Fibroblast of lung (primary cell): ENCODE data around the gene CCDC102A. TPM values are rescaled to one million over a fixed set of nuclear protein-coding genes. Genes with fewer than 3 reads are reported as not detected.

Experiments
- DNase-seq, 2 donors: peaks; one replicate each; pipeline versions ENCODE4 v3.0.0 to v3.0.0-alpha.2; 2010; ENCODE audit warnings: low read depth in 2 of 2
- H2AFZ ChIP-seq: 2 replicates; pipeline ENCODE4 v1.5.1; 2012; ENCODE audit warnings: low read length, control low read depth, inconsistent platforms
- H3K27ac ChIP-seq: 2 replicates; pipeline ENCODE4 v1.5.1; 2011; ENCODE audit warnings: low read length, control low read depth; ENCODE audit not compliant: insufficient read depth
- H3K27me3 ChIP-seq: 2 replicates; pipeline ENCODE4 v1.5.1; 2011; ENCODE audit warnings: mild to moderate bottlenecking, low read length; ENCODE audit not compliant: control insufficient read depth, insufficient read depth
- H3K36me3 ChIP-seq: 2 replicates; pipeline ENCODE4 v1.5.1; 2011; ENCODE audit warnings: low read length; ENCODE audit not compliant: control insufficient read depth, insufficient read depth
- H3K4me1 ChIP-seq: 2 replicates; pipeline ENCODE4 v1.5.1; 2011; ENCODE audit warnings: low read length; ENCODE audit not compliant: control insufficient read depth, insufficient read depth; ENCODE audit errors: extremely low read depth
- H3K4me2 ChIP-seq: 2 replicates; pipeline ENCODE4 v1.5.1; 2011; ENCODE audit warnings: low read length, control low read depth; ENCODE audit not compliant: insufficient read depth; ENCODE audit errors: extremely low read depth
- H3K4me3 ChIP-seq, 4 experiments: fragments of 200-600 bp in 1 of 4; sonication (generic) in 1 of 4; replicated peaks in 1 of 4; 2 replicates each; pipeline ENCODE4 v1.5.1; 2011 to 2016; ENCODE audit warnings: low read length in 4 of 4, low read depth in 3 of 4, mild to moderate bottlenecking in 3 of 4, control low read depth in 2 of 4, inconsistent platforms in 1 of 4, mixed read lengths in 1 of 4; ENCODE audit not compliant: insufficient read depth in 1 of 4; ENCODE audit errors: control extremely low read depth in 1 of 4
- H3K79me2 ChIP-seq: 2 replicates; pipeline ENCODE4 v1.5.1; 2012; ENCODE audit warnings: mild to moderate bottlenecking, low read length, inconsistent platforms; ENCODE audit not compliant: control insufficient read depth, insufficient read depth
- H3K9ac ChIP-seq: 2 replicates; pipeline ENCODE4 v1.5.1; 2011; ENCODE audit warnings: mild to moderate bottlenecking, low read length, control low read depth; ENCODE audit not compliant: insufficient read depth
- H3K9me3 ChIP-seq: 2 replicates; pipeline ENCODE4 v1.5.1; 2012; ENCODE audit warnings: low read depth, low read length; ENCODE audit not compliant: control insufficient read depth, insufficient read depth
- H4K20me1 ChIP-seq: 2 replicates; pipeline ENCODE4 v1.5.1; 2011; ENCODE audit warnings: low read length; ENCODE audit not compliant: control insufficient read depth, insufficient read depth; ENCODE audit errors: extremely low read depth
- CTCF ChIP-seq, 2 donors: IDR thresholded peaks in 1 of 2; conservative IDR thresholded peaks in 1 of 2; 1 replicate in 1 of 2; 2 replicates in 1 of 2; pipeline ENCODE4 v1.5.1; 2011 to 2012; ENCODE audit warnings: low read length in 2 of 2, control low read depth in 1 of 2, inconsistent platforms in 1 of 2, low read depth in 1 of 2, mild to moderate bottlenecking in 1 of 2
- EZH2 ChIP-seq: IDR thresholded peaks from 2 replicates; pipeline ENCODE4 v1.5.1; 2012; ENCODE audit warnings: low read length, control low read depth, mild to moderate bottlenecking; ENCODE audit errors: missing control alignments
- polyA plus RNA-seq, 2 donors: library from polyadenylated mRNA; depleted of rRNA in 1 of 2; stranded (reverse) in 1 of 2; unstranded in 1 of 2; fragments of >200 nt; gene quantifications; 2 replicates each; pipeline ENCODE4 v1.2.1, GENCODE V29; 2011 to 2012; ENCODE audit warnings: missing spikeins in 1 of 2
- total RNA-seq: library from RNA; depleted of rRNA; stranded (reverse); fragments of >200 nt; gene quantifications from 2 replicates; pipeline ENCODE4 v1.2.1, GENCODE V29; 2014

The CCDC102A gene
- total and polyA plus RNA-seq, 2 donors (not counting 1 experiment from before 2014, with no cell fraction given) = 7.1 to 16.7 TPM

DNA sequence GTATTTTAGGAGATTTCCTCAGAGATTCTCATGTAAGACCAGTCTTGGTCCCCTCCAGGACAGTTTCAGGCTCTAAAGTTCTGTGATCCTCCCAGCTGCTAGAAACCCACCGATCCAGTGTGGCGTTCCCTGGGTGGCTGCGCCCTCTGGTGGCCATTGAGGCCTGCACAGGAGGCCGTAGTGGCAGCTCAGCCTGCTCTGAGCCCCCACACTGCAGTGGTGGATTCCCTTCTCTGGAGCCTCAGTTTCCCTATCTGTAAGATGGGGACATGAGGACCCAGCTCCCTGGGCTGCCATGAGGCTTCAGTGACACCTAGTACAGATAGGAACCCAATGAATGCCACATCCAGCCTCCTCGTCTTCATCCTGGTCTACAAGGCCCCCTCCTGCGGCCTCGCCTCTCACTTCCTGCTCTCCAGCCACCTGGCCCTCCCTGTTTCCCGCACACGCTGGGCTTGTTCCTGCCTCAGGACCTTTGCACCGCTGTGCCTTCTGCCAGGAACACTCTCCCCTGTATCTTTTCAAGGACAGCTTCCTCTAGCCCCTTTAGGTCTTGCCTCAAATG is 16.5 kb downstream of the CCDC102A start:
- Histone ChIP-seq H2AFZ (no peak overlapping the region), H3K9me3 (no peaks in the 10 kb centered on the region), H3K27me3 (no peaks in the 10 kb centered on the region), H3K4me3 (no peak overlapping the region), H3K4me1 (no peaks in the 10 kb centered on the region), H3K4me2 (no peak overlapping the region), H3K36me3 (no peaks in the 10 kb centered on the region), H3K9ac (no peak overlapping the region), H3K27ac (no peak overlapping the region), H3K79me2 (no peaks in the 10 kb centered on the region), H4K20me1 (no peaks in the 10 kb centered on the region)
- peak; percentile 36 to 64 for DNase-seq
- TF ChIP-seq EZH2 (no peak), CTCF (conservative IDR thresholded peaks at IDR 0.05 in 1 of 2, IDR thresholded peaks at IDR 0.05 in 1 of 2; ENCODE audit: low read depth in 1 of 2, low read length in 2 of 2) (peak; percentile 94 to 98)

DNA sequence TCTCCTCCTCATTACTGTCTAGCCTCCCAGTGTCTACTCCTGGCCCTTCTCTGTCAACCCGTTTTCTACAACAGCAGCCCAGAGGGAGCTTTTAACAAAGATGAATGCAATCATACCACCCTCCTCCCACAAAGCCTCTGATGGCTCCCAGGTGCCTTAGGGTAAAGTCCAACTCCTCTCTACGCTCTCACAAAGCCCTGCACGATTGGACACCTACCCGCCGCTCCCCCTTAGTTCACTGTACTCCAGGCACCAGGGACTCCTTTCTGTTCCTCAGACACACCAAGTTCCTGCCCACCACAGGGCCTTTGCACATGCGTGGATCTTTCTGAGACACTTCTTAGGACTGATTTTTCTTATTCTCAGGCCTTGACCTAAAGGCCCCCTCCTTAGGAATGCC is 17.4 kb downstream of the CCDC102A start:
- TF ChIP-seq CTCF (conservative IDR thresholded peaks at IDR 0.05 in 1 of 2, IDR thresholded peaks at IDR 0.05 in 1 of 2; ENCODE audit: low read depth in 1 of 2, low read length in 2 of 2) (no peak), EZH2 (no peak)
- no peaks in the 10 kb centered on the region for H3K27me3 ChIP-seq
- H3K9ac ChIP-seq = no peak overlapping the region
- H2AFZ ChIP-seq = no peak overlapping the region
- H3K4me3 ChIP-seq = no peak overlapping the region
- no peak overlapping the region for H3K4me2 ChIP-seq
- no peak for DNase-seq
- H3K79me2 ChIP-seq = no peaks in the 10 kb centered on the region
- no peaks in the 10 kb centered on the region for H3K9me3 ChIP-seq
- no peak overlapping the region for H3K27ac ChIP-seq
- H3K4me1 ChIP-seq = no peaks in the 10 kb centered on the region
- no peaks in the 10 kb centered on the region for H3K36me3 ChIP-seq
- no peaks in the 10 kb centered on the region for H4K20me1 ChIP-seq

GRCh38 chr16:57518520-57518919 is 17.9 kb downstream of the CCDC102A start:
- H3K4me3 ChIP-seq = no peak overlapping the region
- H3K9me3 ChIP-seq = no peaks in the 10 kb centered on the region
- no peak for TF ChIP-seq EZH2
- no peak for TF ChIP-seq CTCF (conservative IDR thresholded peaks at IDR 0.05 in 1 of 2, IDR thresholded peaks at IDR 0.05 in 1 of 2; ENCODE audit: low read depth in 1 of 2, low read length in 2 of 2)
- no peaks in the 10 kb centered on the region for H3K36me3 ChIP-seq
- no peak overlapping the region for H3K9ac ChIP-seq
- H2AFZ ChIP-seq = no peak overlapping the region
- no peaks in the 10 kb centered on the region for H4K20me1 ChIP-seq
- H3K27ac ChIP-seq = no peak overlapping the region
- no peaks in the 10 kb centered on the region for H3K4me1 ChIP-seq
- no peaks in the 10 kb centered on the region for H3K79me2 ChIP-seq
- DNase-seq = no peak
- H3K4me2 ChIP-seq = no peak overlapping the region
- H3K27me3 ChIP-seq = no peaks in the 10 kb centered on the region
